ENCODE measurements around the gene NOS1. TPM values are rescaled to one million over a fixed set of nuclear protein-coding genes. Genes with fewer than 3 reads are reported as not detected.
"Not testable (repeated sequence)": the region's sequence is repeated elsewhere in the genome, so short reads cannot be mapped to it uniquely, and the experiment has no call there.

The NOS1 gene
- total RNA-seq, 4 donors from 2014 or later, result 6.4 to 39.9 (median 8.9) TPM

- TF ChIP-seq POLR2A (IDR thresholded peaks at IDR 0.05), result no peak
- TF ChIP-seq, protein P1, sequence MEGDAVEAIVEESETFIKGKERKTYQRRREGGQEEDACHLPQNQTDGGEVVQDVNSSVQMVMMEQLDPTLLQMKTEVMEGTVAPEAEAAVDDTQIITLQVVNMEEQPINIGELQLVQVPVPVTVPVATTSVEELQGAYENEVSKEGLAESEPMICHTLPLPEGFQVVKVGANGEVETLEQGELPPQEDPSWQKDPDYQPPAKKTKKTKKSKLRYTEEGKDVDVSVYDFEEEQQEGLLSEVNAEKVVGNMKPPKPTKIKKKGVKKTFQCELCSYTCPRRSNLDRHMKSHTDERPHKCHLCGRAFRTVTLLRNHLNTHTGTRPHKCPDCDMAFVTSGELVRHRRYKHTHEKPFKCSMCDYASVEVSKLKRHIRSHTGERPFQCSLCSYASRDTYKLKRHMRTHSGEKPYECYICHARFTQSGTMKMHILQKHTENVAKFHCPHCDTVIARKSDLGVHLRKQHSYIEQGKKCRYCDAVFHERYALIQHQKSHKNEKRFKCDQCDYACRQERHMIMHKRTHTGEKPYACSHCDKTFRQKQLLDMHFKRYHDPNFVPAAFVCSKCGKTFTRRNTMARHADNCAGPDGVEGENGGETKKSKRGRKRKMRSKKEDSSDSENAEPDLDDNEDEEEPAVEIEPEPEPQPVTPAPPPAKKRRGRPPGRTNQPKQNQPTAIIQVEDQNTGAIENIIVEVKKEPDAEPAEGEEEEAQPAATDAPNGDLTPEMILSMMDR (IDR thresholded peaks at IDR 0.05 in 4 of 5, conservative IDR thresholded peaks at IDR 0.05 in 1 of 5), result no peak
- Histone ChIP-seq H3K36me3 (no peaks in the 10 kb centered on the region), H3K27ac (peak overlapping the region; percentile 66 to 89 (median 80)), H3K27me3 (no peaks in the 10 kb centered on the region), H3K4me3 (no peak overlapping the region), H3K4me1 (peaks cover 23 to 29% of the 10 kb centered on the region in 2 donors), H3K9me3 (no peaks in the 10 kb centered on the region)
- DNase-seq, result no peak
- in situ Hi-C loops (cut with MboI; ENCODE audit: low sequenced_read_pairs in 4 of 4), result no loop called here
- intact Hi-C loops (cut with DNase I; ENCODE audit: low total_unique reads), result no loop called here
- ATAC-seq, result no peak
Observed at GRCh38 chr12:117404203-117404853, 42.9 kb upstream of the NOS1 start.

- in situ Hi-C loops (cut with MboI; ENCODE audit: low sequenced_read_pairs in 4 of 4), result no loop called here
Observed at GRCh38 chr12:117403586-117404139, 42.2 kb upstream of the NOS1 start.

GRCh38 chr12:117402363-117402762 lies 40.9 kb upstream of the NOS1 start:
- H3K27ac ChIP-seq, result no peak overlapping the region
- in situ Hi-C loops (cut with MboI; ENCODE audit: low sequenced_read_pairs in 4 of 4) (no loop called here), intact Hi-C loops (cut with DNase I; ENCODE audit: low total_unique reads) (no loop called here)
- TF ChIP-seq, protein P1 (IDR thresholded peaks at IDR 0.05 in 4 of 5, conservative IDR thresholded peaks at IDR 0.05 in 1 of 5), result no peak
- no peak for TF ChIP-seq POLR2A (IDR thresholded peaks at IDR 0.05)
- DNase-seq (no peak), ATAC-seq (no peak)
- no peaks in the 10 kb centered on the region for H3K27me3 ChIP-seq
- no peak overlapping the region for H3K4me3 ChIP-seq
- no peaks in the 10 kb centered on the region for H3K9me3 ChIP-seq
- peaks cover 12 to 17% of the 10 kb centered on the region in 2 donors for H3K4me1 ChIP-seq
- no peaks in the 10 kb centered on the region for H3K36me3 ChIP-seq

More at GRCh38 chr12:117403586-117404139, 42.2 kb upstream of the NOS1 start:
- Histone ChIP-seq H3K36me3 (no peaks in the 10 kb centered on the region), H3K4me3 (no peak overlapping the region), H3K4me1 (peaks cover 20 to 24% of the 10 kb centered on the region in 2 donors), H3K9me3 (no peaks in the 10 kb centered on the region), H3K27ac (peak overlapping the region in 1 of 4 donors; percentile 25), H3K27me3 (no peaks in the 10 kb centered on the region)
- no peak for ATAC-seq
- intact Hi-C loops (cut with DNase I; ENCODE audit: low total_unique reads), result no loop called here
- TF ChIP-seq, protein P1 (IDR thresholded peaks at IDR 0.05 in 4 of 5, conservative IDR thresholded peaks at IDR 0.05 in 1 of 5), result no peak
- no peak for TF ChIP-seq POLR2A (IDR thresholded peaks at IDR 0.05)
- DNase-seq, result no peak

GRCh38 chr12:117400912-117401311 lies 39.5 kb upstream of the NOS1 start:
- Histone ChIP-seq H3K36me3 (no peaks in the 10 kb centered on the region), H3K9me3 (no peaks in the 10 kb centered on the region), H3K4me3 (no peak overlapping the region), H3K27me3 (no peaks in the 10 kb centered on the region), H3K4me1 (peaks cover 12 to 17% of the 10 kb centered on the region in 2 donors), H3K27ac (peak overlapping the region in 2 of 4 donors; percentile 12 to 41)
- intact Hi-C loops (cut with DNase I; ENCODE audit: low total_unique reads) (no loop called here), in situ Hi-C loops (cut with MboI; ENCODE audit: low sequenced_read_pairs in 4 of 4) (no loop called here)
- ATAC-seq (no peak), DNase-seq (no peak)
- no peak for TF ChIP-seq POLR2A (IDR thresholded peaks at IDR 0.05)
- TF ChIP-seq, protein P1 (IDR thresholded peaks at IDR 0.05 in 4 of 5, conservative IDR thresholded peaks at IDR 0.05 in 1 of 5), result no peak

- H3K4me1 ChIP-seq, result peaks cover 12 to 17% of the 10 kb centered on the region in 2 donors
- intact Hi-C loops (cut with DNase I; ENCODE audit: low total_unique reads); H3K27me3 ChIP-seq; H3K4me3 ChIP-seq; ATAC-seq; H3K27ac ChIP-seq; DNase-seq; in situ Hi-C loops (cut with MboI; ENCODE audit: low sequenced_read_pairs in 4 of 4); H3K36me3 ChIP-seq; H3K9me3 ChIP-seq: not testable (repeated sequence)
Observed at GRCh38 chr12:117398482-117398881, 37.1 kb upstream of the NOS1 start.
